GM19035 (cell line): Measurements from ENCODE around the gene PGBD5.

Experiments used
- ATAC-seq: cut with Tn5 transposase; IDR thresholded peaks from one replicate; pipeline ENCODE4 v1.9.1; 2021; ENCODE audit not compliant: unreplicated experiment

PGBD5 gene

GRCh38 chr1:230267338-230268065 is 158.6 kb downstream of the PGBD5 start:
- no peak for ATAC-seq

- no peak for ATAC-seq
Observed at GRCh38 chr1:230266456-230266855, 159.7 kb downstream of the PGBD5 start.

- ATAC-seq: no peak
Observed at GRCh38 chr1:230265200-230266115, 160.7 kb downstream of the PGBD5 start.
